Measurements from ENCODE around the gene KRTAP13-4.

DNA sequence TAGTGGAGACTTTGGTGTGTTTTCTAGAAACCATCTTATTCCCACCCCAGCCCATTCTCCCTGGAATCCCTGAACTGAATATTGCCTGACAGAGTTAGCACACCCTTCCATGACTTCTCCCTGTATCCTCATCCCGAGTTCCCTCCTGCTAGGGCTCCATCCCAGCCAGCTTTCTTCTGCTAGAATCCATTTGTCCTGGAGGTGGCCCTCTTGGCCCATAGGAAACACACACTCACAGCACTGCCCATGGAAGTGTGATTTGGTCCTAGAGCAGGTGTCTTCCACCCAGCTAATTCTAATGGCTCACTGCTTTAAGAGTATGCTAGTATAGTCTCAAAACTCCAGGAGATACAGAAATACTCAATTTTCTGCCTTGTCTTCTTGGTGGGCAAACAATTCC, 14.2 kb downstream of the KRTAP13-4 start:
- TF ChIP-seq, protein P1, sequence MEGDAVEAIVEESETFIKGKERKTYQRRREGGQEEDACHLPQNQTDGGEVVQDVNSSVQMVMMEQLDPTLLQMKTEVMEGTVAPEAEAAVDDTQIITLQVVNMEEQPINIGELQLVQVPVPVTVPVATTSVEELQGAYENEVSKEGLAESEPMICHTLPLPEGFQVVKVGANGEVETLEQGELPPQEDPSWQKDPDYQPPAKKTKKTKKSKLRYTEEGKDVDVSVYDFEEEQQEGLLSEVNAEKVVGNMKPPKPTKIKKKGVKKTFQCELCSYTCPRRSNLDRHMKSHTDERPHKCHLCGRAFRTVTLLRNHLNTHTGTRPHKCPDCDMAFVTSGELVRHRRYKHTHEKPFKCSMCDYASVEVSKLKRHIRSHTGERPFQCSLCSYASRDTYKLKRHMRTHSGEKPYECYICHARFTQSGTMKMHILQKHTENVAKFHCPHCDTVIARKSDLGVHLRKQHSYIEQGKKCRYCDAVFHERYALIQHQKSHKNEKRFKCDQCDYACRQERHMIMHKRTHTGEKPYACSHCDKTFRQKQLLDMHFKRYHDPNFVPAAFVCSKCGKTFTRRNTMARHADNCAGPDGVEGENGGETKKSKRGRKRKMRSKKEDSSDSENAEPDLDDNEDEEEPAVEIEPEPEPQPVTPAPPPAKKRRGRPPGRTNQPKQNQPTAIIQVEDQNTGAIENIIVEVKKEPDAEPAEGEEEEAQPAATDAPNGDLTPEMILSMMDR (conservative IDR thresholded peaks at IDR 0.05): no peak
- no peak for TF ChIP-seq ZFX (IDR thresholded peaks at IDR 0.05)
